NCI-H1930 (cell line): ENCODE data around the gene KDM7A.

Experiments
- DNase-seq, 2 experiments: peaks; one replicate each; lab custom pipeline; 2025; lab: John Stamatoyannopoulos, UW

The KDM7A gene

GRCh38 chr7:140082770-140083169 is 94.0 kb downstream of the KDM7A start:
- no peak for DNase-seq

- no peak for DNase-seq
Observed at GRCh38 chr7:140081774-140082425, 94.9 kb downstream of the KDM7A start.

- no peak for DNase-seq
Observed at GRCh38 chr7:140080919-140081318, 95.9 kb downstream of the KDM7A start.

- peak; percentile 21 to 54 for DNase-seq
Observed at GRCh38 chr7:140079121-140079536, 97.7 kb downstream of the KDM7A start.

GRCh38 chr7:140078392-140078791 is 98.4 kb downstream of the KDM7A start:
- no peak for DNase-seq

- no peak for DNase-seq
Observed at GRCh38 chr7:140074780-140075179, 102.0 kb downstream of the KDM7A start.

GRCh38 chr7:140070546-140070945 is 106.2 kb downstream of the KDM7A start:
- no peak for DNase-seq

GRCh38 chr7:140069298-140069949 is 107.4 kb downstream of the KDM7A start:
- no peak for DNase-seq

GRCh38 chr7:140068033-140068432 is 108.8 kb downstream of the KDM7A start:
- DNase-seq, result no peak

- no peak for DNase-seq
Observed at GRCh38 chr7:140067052-140067451, 109.7 kb downstream of the KDM7A start.

- DNase-seq, result peak; percentile 46 to 72
Observed at GRCh38 chr7:140062528-140063299, 114.1 kb downstream of the KDM7A start, which contains the start of gene PARP12. TSS of gene PARP12 (minus strand) at chr7:140062951. CDS start at chr7:140062847, 104 bp downstream.

GRCh38 chr7:140062118-140062527 is 114.7 kb downstream of the KDM7A start:
- DNase-seq, result no peak

GRCh38 chr7:140061607-140061930 is 115.2 kb downstream of the KDM7A start:
- no peak for DNase-seq

GRCh38 chr7:140060788-140061606 is 115.8 kb downstream of the KDM7A start:
- DNase-seq, result no peak

GRCh38 chr7:140060243-140060630 is 116.5 kb downstream of the KDM7A start:
- DNase-seq, result no peak

GRCh38 chr7:140059273-140060242 is 117.2 kb downstream of the KDM7A start:
- DNase-seq, result no peak

GRCh38 chr7:140058517-140058916 is 118.3 kb downstream of the KDM7A start:
- DNase-seq, result no peak

GRCh38 chr7:140057143-140057535 is 119.6 kb downstream of the KDM7A start:
- no peak for DNase-seq

GRCh38 chr7:140056431-140057142 is 120.2 kb downstream of the KDM7A start:
- no peak for DNase-seq

GRCh38 chr7:140055833-140056232 is 121.0 kb downstream of the KDM7A start:
- no peak for DNase-seq
